Mesodermal cell (in vitro differentiated cells): Measurements from ENCODE around the gene TMEM183A.
"Not testable (repeated sequence)": the region's sequence is repeated elsewhere in the genome, so short reads cannot be mapped to it uniquely, and the experiment has no call there.

ENCODE experiments used
- H3K27ac ChIP-seq: 2 replicates; pipeline ENCODE4 v1.7.0; 2013; ENCODE audit warnings: mild to moderate bottlenecking, low read depth, low read length, moderate library complexity; ENCODE audit not compliant: severe bottlenecking
- H3K36me3 ChIP-seq: 2 replicates; pipeline ENCODE4 v1.7.1; 2013; ENCODE audit warnings: mild to moderate bottlenecking, low read length, moderate library complexity; ENCODE audit not compliant: control insufficient read depth, insufficient read depth
- H3K4me1 ChIP-seq: one replicate; pipeline ENCODE4 v1.7.1; 2013; ENCODE audit warnings: mild to moderate bottlenecking, low read length; ENCODE audit not compliant: insufficient read depth, control insufficient read depth, poor library complexity, severe bottlenecking
- H3K4me3 ChIP-seq: 2 replicates; pipeline ENCODE4 v1.7.0; 2013; ENCODE audit warnings: low read length, control low read depth, mild to moderate bottlenecking; ENCODE audit not compliant: insufficient read depth, poor library complexity, severe bottlenecking; ENCODE audit errors: extremely low read depth
- H3K9me3 ChIP-seq: 2 replicates; pipeline ENCODE4 v1.7.1; 2013; ENCODE audit warnings: mild to moderate bottlenecking, low read length, moderate library complexity; ENCODE audit not compliant: control insufficient read depth
- WGBS, 2 experiments: methylation state at CpG; one replicate each; pipeline ENCODE4 v1.1.5; 2013; ENCODE audit warnings: missing lambda C conversion rate in 2 of 2; ENCODE audit not compliant: insufficient coverage in 2 of 2; 5-methylcytosine and 5-hydroxymethylcytosine counted together

Gene TMEM183A

DNA sequence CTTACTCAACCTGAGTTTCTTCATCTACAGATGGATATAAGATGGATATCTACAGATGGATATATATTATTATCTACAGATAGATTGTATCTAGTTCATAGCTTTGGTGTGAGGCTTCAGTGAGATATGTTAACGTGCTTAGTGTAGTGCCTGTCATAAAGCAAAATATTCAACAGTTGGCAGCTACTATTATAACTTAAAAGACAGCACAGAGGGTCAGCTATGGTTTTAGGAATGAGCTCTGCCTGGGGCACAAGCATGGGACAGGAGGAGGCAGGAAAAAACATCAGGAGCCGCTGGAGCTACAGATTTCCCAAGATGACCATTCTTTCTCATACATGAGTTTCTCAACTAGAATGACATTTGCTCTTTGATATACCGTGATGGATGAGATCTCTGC is 38.8 kb upstream of the TMEM183A start:
- Histone ChIP-seq H3K36me3 (peaks cover 14% of the 10 kb centered on the region), H3K27ac (no peak overlapping the region), H3K9me3 (no peaks in the 10 kb centered on the region), H3K4me3 (peak overlapping the region; percentile 90), H3K4me1 (peaks cover 26% of the 10 kb centered on the region)
- WGBS, 2 experiments = 70% methylated on average over 2 of the region's 3 CpGs; no CpG with 5 or more reads in 1 of the 2 experiments

DNA sequence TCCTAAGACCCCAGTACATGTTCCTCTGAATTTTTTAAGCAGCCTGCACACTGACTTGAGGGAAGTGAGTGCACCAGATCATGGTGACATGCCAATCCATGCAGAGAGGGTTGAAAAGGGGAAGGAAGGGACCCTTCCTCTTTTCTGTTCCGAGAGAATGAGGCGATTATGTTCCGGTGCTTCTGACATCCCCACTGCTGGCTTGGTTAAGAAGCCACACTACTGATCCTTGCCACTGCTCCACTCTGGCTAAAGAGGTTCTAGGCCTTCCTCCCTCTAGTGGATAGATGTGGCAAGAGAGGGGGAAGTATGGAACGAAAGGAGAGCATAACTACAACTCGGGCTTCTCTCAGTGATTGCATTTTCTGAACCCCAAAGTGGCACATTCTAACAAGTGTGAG is 38.3 kb upstream of the TMEM183A start:
- no peak overlapping the region for H3K27ac ChIP-seq
- H3K36me3 ChIP-seq = peaks cover 9% of the 10 kb centered on the region
- 0 to 17% methylated on average over 1 of the region's 5 CpGs for WGBS, 2 experiments
- H3K4me3 ChIP-seq = no peak overlapping the region
- no peaks in the 10 kb centered on the region for H3K9me3 ChIP-seq
- H3K4me1 ChIP-seq = peaks cover 26% of the 10 kb centered on the region

DNA sequence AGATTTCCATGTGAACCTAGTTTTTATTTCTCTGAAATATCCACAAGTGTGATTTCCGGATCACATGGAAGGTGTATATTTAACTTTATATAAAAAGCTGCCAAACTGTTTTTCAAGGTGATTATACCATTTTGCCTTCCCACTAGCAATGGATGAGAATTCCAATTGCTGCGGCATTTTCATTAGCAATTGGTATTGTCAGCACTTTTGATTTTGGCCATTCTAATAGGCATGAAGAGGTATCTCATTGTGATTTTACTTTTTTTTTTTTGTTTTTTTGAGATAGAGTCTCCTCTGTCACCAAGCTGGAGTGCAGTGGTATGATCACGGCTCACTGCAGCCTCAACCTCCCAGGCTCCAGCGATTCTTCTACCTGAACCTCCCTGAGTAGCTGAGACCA is 35.1 kb upstream of the TMEM183A start:
- 90 to 95% methylated on average over 2 of the region's 4 CpGs for WGBS, 2 experiments

DNA sequence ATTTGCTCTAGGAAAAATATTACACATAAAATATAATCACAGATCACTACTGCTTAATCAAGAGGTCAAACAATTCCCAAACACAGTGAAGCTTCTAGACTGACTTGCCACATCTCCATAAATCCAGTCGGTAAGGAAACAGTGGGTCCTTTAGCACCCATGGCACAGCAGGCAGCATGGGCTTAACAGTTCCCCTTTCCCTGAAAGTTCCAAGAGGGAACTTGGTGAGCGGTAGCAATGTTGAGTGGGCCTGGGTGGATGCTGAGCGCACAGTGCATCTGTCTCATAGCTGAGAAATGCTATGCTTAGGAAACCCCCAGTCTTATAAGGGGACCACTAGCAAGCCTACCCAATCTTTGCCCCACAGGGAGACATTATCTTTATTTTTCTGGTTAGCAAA is 32.3 kb upstream of the TMEM183A start:
- Histone ChIP-seq H3K4me1 (no peaks in the 10 kb centered on the region), H3K27ac (no peak overlapping the region), H3K9me3 (no peaks in the 10 kb centered on the region), H3K36me3 (no peaks in the 10 kb centered on the region), H3K4me3 (no peak overlapping the region)
- WGBS, 2 experiments = 78 to 100% methylated on average over 2 to 3 of the region's 3 CpGs

More for the DNA sequence above, 35.1 kb upstream of the TMEM183A start:
- no peak overlapping the region for H3K27ac ChIP-seq
- H3K9me3 ChIP-seq = no peaks in the 10 kb centered on the region
- H3K4me3 ChIP-seq = no peak overlapping the region
- H3K4me1 ChIP-seq = peaks cover 7% of the 10 kb centered on the region
- no peaks in the 10 kb centered on the region for H3K36me3 ChIP-seq

DNA sequence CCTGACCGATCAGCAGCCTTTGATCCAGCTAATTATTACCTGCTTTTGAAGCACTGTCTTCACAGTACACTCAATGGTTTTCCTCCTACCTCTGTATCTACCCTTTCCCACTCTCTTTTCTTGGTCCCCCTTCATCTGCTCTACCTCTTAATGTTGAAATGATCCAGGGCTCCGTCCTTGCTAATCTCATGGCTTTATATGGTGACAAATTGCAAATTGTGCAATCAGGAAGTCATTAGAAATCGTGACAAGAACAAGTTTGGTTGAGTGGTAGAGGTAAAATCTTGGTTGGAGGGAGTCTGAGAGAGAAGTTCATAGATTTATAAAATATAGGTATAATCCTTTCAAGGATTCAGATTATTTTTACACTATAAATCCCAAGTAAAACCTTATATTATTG is 30.5 kb upstream of the TMEM183A start:
- no peak overlapping the region for H3K4me3 ChIP-seq
- 83 to 88% methylated on average over 1 to 2 of the region's 3 CpGs for WGBS, 2 experiments
- H3K4me1 ChIP-seq = no peaks in the 10 kb centered on the region
- H3K27ac ChIP-seq = no peak overlapping the region
- H3K9me3 ChIP-seq = no peaks in the 10 kb centered on the region
- no peaks in the 10 kb centered on the region for H3K36me3 ChIP-seq

DNA sequence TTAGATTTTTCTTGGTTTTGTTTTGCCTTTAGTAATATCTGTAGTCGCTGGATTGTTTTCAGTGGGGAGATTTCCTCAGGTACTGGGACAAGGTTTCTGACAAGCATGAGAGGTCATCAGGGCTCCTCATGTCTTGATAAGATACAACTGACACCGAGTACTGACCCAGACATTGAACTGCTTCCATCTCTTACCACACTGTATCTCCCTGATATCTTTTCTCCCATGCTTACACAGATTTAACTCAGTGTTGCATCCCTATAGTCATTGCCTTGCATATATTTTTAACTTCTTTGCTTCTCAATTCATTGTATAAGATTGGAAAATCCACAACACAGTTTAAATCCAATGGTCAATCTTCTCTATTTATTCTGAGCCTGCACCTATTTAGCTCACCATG is 27.7 kb upstream of the TMEM183A start:
- no peaks in the 10 kb centered on the region for H3K9me3 ChIP-seq
- H3K27ac ChIP-seq = no peak overlapping the region
- no peaks in the 10 kb centered on the region for H3K4me1 ChIP-seq
- H3K4me3 ChIP-seq = no peak overlapping the region
- WGBS, 2 experiments = 100% methylated on average over 1 of the region's 2 CpGs; no CpG with 5 or more reads in 1 of the 2 experiments
- no peaks in the 10 kb centered on the region for H3K36me3 ChIP-seq

DNA sequence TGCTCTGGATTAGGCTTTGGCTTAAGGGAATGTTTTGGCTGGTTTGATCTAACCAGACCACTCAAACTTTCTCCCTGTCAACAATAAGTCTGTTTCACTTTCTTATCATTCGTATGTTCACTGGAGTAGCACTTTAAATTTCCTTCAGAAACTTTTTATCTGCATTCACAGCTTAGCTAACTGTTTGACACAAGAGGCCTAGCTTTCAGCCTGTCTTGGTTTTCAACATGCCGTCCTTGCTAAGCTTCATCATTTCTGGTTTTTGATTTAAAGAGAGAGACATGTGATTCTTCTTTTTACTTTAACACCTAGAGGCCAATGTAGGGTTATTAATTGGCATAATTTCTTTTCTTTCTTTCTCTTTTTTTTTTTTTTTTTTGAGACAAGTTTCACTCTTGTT is 25.2 kb upstream of the TMEM183A start:
- H3K4me3 ChIP-seq = no peak overlapping the region
- H3K4me1 ChIP-seq = no peaks in the 10 kb centered on the region
- 75 to 100% methylated on average over 1 of the region's 2 CpGs for WGBS, 2 experiments
- H3K9me3 ChIP-seq = no peaks in the 10 kb centered on the region
- no peaks in the 10 kb centered on the region for H3K36me3 ChIP-seq
- H3K27ac ChIP-seq = no peak overlapping the region

DNA sequence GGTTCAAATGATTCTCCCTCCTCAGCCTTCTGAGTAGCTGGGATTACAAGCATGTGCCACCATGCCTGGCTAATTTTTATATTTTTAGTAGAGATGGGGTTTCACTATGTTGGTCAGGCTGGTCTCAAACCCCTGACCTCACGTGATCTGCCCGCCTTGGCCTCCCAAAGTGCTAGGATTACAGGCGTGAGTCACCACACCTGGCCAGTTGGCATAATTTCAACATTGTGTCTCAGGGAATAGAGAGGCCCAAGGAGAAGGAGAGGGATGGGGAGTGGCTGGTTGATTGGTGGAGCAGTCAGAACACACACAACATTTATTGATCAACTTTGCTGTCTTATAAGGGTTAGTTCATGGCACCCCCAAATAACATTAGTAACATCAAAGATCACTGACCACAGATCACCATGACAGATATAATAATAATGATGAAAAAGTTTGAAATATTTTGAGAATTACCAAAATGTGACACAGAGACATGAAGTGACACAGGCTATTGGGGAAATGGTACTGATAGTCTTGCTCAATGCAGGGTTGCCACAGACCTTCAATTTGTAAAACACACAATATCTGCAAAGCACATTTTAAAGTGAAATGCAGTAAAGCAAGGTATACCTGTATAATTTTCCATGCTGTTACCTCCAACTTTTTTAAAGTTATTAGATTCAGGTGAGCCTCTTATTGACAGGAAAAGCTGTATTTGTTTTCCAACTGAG is 24.3 kb upstream of the TMEM183A start:
- no peaks in the 10 kb centered on the region for H3K9me3 ChIP-seq
- H3K36me3 ChIP-seq = no peaks in the 10 kb centered on the region
- no peak overlapping the region for H3K4me3 ChIP-seq
- no peaks in the 10 kb centered on the region for H3K4me1 ChIP-seq
- H3K27ac ChIP-seq = no peak overlapping the region
- WGBS, 2 experiments = 50 to 76% methylated on average over 1 to 3 of the region's 3 CpGs

DNA sequence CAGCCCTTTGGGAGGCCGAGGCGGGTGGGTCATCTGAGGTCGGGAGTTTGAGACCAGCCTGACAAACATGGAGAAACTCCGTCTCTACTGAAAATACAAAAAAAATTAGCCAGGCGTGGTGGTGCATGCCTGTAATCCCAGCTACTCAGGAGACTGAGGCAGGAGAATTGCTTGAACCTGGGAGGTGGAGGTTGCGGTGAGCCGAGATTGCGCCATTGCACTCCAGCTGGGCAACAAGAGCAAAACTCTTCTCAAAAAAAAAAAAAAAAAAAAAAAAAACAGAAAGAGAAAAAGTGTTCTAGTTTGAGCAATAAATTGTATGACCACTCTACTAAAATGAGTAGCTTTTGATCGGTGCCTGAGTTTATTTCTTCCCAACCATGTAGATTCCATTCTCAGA is 21.1 kb upstream of the TMEM183A start:
- not testable (repeated sequence) for H3K4me1 ChIP-seq, H3K36me3 ChIP-seq, H3K4me3 ChIP-seq, H3K27ac ChIP-seq, H3K9me3 ChIP-seq
- WGBS, 2 experiments = 78 to 83% methylated on average over 6 of the region's 9 CpGs

DNA sequence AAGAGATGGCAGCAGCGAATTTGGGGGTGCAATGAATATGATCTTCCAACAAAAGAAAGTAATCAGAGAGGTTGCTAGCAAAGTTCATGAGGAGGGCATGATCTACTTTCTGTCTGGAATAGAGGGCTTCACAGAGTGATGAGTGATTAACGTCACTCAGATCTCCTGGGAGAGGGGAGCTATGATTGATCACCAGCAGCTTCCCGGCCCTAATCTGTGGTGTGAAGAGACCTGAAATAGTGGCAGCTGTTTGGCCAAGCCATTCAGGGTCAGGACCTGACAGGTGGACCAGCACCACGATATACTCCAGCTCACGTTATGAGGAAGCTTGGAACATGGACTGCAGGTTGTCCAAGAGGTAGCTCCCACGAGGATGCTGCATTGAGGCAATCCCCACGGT is 19.9 kb upstream of the TMEM183A start:
- WGBS, 2 experiments = 87 to 88% methylated on average over 7 of the region's 7 CpGs
- H3K4me3 ChIP-seq = no peak overlapping the region

DNA sequence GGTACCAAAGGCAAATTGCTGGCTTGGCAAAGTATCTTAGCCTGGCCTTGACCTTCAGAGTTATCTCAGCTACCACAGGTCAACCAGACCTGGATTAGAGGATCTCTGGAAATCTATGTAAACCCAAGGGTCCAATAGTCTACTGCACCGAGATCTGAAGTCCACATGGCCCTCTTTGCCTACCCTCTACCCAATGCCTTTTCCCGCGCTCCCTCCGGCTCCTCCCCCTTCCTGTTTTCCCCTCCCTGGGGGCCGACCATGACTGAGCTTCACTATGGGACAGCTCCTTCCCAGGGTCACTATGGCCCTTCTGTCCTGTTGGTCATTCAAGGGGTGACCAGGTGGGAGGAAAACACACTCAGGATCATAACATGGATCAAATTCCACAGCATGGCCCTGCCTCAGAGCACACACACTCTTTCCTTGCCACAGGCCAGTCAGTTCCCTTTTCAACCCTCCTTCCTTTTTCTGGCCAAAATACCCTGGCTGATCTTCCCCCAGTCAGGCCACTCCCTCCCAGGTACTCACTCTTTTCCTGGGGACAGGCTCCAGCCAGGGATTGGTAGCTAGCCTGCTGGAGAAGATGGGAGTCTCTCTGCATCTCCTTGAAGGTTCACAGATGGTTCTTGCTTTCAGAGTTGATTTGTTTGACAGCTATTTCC is 19.1 kb upstream of the TMEM183A start:
- 81 to 84% methylated on average over 3 to 5 of the region's 5 CpGs for WGBS, 2 experiments
- Histone ChIP-seq H3K4me1 (no peaks in the 10 kb centered on the region), H3K36me3 (no peaks in the 10 kb centered on the region), H3K9me3 (no peaks in the 10 kb centered on the region), H3K27ac (no peak overlapping the region), H3K4me3 (no peak overlapping the region)

More for the DNA sequence above, 19.9 kb upstream of the TMEM183A start:
- no peaks in the 10 kb centered on the region for H3K4me1 ChIP-seq
- H3K9me3 ChIP-seq = no peaks in the 10 kb centered on the region
- no peak overlapping the region for H3K27ac ChIP-seq
- no peaks in the 10 kb centered on the region for H3K36me3 ChIP-seq
